BJ (cell line): ENCODE measurements around the gene KLHL22. TPM values are rescaled to one million over a fixed set of nuclear protein-coding genes. Genes with fewer than 3 reads are reported as not detected.

ENCODE experiments used
- CTCF ChIA-PET: fragments of 350-600 bp; formaldehyde crosslinking; extraction: SDS; loops from one replicate; lab custom pipeline; 2021; ENCODE audit warnings: antibody characterized with exemption, inconsistent platforms; lab: Yijun Ruan, JAX
- POLR2A ChIA-PET: fragments of 300-600 bp; sonication (Branson Sonifier 250); formaldehyde crosslinking; extraction: SDS; loops from one replicate; lab custom pipeline; 2021; ENCODE audit warnings: antibody characterized with exemption; lab: Charles Lee
- DNase-seq: peaks from one replicate; pipeline ENCODE4 v3.0.0-alpha.2; 2011; ENCODE audit warnings: low read depth
- H3K27me3 ChIP-seq: 2 replicates; pipeline ENCODE4 v1.6.0; 2011; ENCODE audit warnings: low read length; ENCODE audit not compliant: control insufficient read depth, insufficient read depth
- H3K36me3 ChIP-seq: 2 replicates; pipeline ENCODE4 v1.5.1; 2011; ENCODE audit warnings: low read length; ENCODE audit not compliant: control insufficient read depth, insufficient read depth
- H3K4me3 ChIP-seq: 2 replicates; pipeline ENCODE4 v1.5.1; 2011; ENCODE audit warnings: low read depth, mild to moderate bottlenecking, control low read depth, low read length
- CTCF ChIP-seq: IDR thresholded peaks from 2 replicates; pipeline ENCODE4 v1.5.1; 2011; ENCODE audit warnings: low read depth, mild to moderate bottlenecking, control low read depth, inconsistent platforms, low read length, moderate library complexity; ENCODE audit not compliant: insufficient read depth
- polyA plus RNA-seq: library from polyadenylated mRNA; depleted of rRNA; stranded (reverse); fragments of >200 nt; gene quantifications from 2 replicates; pipeline ENCODE4 v1.2.3, GENCODE V29; 2011

The KLHL22 gene
- polyA plus RNA-seq, 1 experiment: 34.0 TPM

GRCh38 chr22:20429254-20430100, 66.1 kb downstream of the KLHL22 start:
- POLR2A ChIA-PET: interaction anchor here (0.6 kb wide), 1 partner anchor 35 kb away, joined by 11 read pairs; the partner anchor contains the start of gene ZNF74

GRCh38 chr22:20428496-20429253, 66.9 kb downstream of the KLHL22 start:
- ChIA-PET POLR2A (interaction anchor here (0.6 kb wide), 1 partner anchor 34 kb away, joined by 11 read pairs; the partner anchor contains the start of gene ZNF74), CTCF (interaction anchor here (1.1 kb wide), 1 partner anchor 28 kb away, joined by 3 read pairs; no protein-coding TSS in a partner anchor)
- Histone ChIP-seq H3K36me3 (peaks cover 35% of the 10 kb centered on the region), H3K27me3 (no peaks in the 10 kb centered on the region), H3K4me3 (no peak overlapping the region)
- TF ChIP-seq CTCF: no peak
- no peak for DNase-seq

More at GRCh38 chr22:20429254-20430100, 66.1 kb downstream of the KLHL22 start:
- no peak for TF ChIP-seq CTCF
- no peak for DNase-seq
- CTCF ChIA-PET: interaction anchor here (0.7 to 1.1 kb wide), 2 partner anchors 8 to 9 kb away, joined by 3 to 4 read pairs; no protein-coding TSS in a partner anchor
- Histone ChIP-seq H3K36me3 (peaks cover 36% of the 10 kb centered on the region), H3K4me3 (no peak overlapping the region), H3K27me3 (no peaks in the 10 kb centered on the region)

GRCh38 chr22:20427945-20428417, 67.6 kb downstream of the KLHL22 start:
- no peak for TF ChIP-seq CTCF
- peaks cover 37% of the 10 kb centered on the region for H3K36me3 ChIP-seq
- ChIA-PET POLR2A (no interaction called here), CTCF (interaction anchor here (1.1 to 1.5 kb wide), 2 partner anchors 10 to 29 kb away, joined by 3 read pairs; no protein-coding TSS in a partner anchor)
- DNase-seq: no peak
- H3K27me3 ChIP-seq: no peaks in the 10 kb centered on the region
- H3K4me3 ChIP-seq: no peak overlapping the region

- Histone ChIP-seq H3K27me3 (no peaks in the 10 kb centered on the region), H3K36me3 (peaks cover 35% of the 10 kb centered on the region), H3K4me3 (no peak overlapping the region)
- POLR2A ChIA-PET: no interaction called here
- CTCF ChIA-PET: interaction anchor here (1.1 to 1.5 kb wide), 2 partner anchors 9 to 29 kb away, joined by 3 read pairs; no protein-coding TSS in a partner anchor
- TF ChIP-seq CTCF: no peak
- no peak for DNase-seq
These were observed 68.3 kb downstream of the KLHL22 start for GRCh38 chr22:20427104-20427944.
